Trophoblast cell (in vitro differentiated cells and primary cell): Measurements from ENCODE around the gene CNTN2.

Source experiments
- DNase-seq, 2 donors: peaks; one replicate each; pipeline ENCODE4 v3.0.0-alpha.2; 2016
- H2AFZ ChIP-seq: 2 replicates; pipeline ENCODE4 v1.6.1; 2013; ENCODE audit warnings: low read length, moderate library complexity, mild to moderate bottlenecking; ENCODE audit not compliant: insufficient read depth, poor library complexity
- H2AK5ac ChIP-seq: 2 replicates; pipeline ENCODE4 v1.6.1; 2013; ENCODE audit warnings: mild to moderate bottlenecking, low read length
- H2BK120ac ChIP-seq: 2 replicates; pipeline ENCODE4 v1.6.1; 2013; ENCODE audit warnings: low read length, mild to moderate bottlenecking, moderate library complexity; ENCODE audit not compliant: insufficient read depth, poor library complexity
- H2BK12ac ChIP-seq: 2 replicates; pipeline ENCODE4 v1.6.1; 2013; ENCODE audit warnings: mild to moderate bottlenecking, low read length, moderate library complexity
- H2BK5ac ChIP-seq: 2 replicates; pipeline ENCODE4 v1.6.1; 2013; ENCODE audit warnings: low read length, low read depth, moderate library complexity, mild to moderate bottlenecking; ENCODE audit not compliant: poor library complexity
- H3K14ac ChIP-seq: 2 replicates; pipeline ENCODE4 v1.6.1; 2013; ENCODE audit warnings: mild to moderate bottlenecking, low read length
- H3K18ac ChIP-seq: 2 replicates; pipeline ENCODE4 v1.6.1; 2013; ENCODE audit warnings: mild to moderate bottlenecking, low read length
- H3K23ac ChIP-seq: 2 replicates; pipeline ENCODE4 v1.6.1; 2013; ENCODE audit warnings: low read length
- H3K27ac ChIP-seq: 2 replicates; pipeline ENCODE4 v1.5.1; 2013; ENCODE audit warnings: low read depth, mild to moderate bottlenecking, inconsistent platforms, low read length, moderate library complexity
- H3K27me3 ChIP-seq: 2 replicates; pipeline ENCODE4 v1.6.1; 2013; ENCODE audit warnings: inconsistent platforms, mild to moderate bottlenecking, low read length, moderate library complexity; ENCODE audit not compliant: insufficient read depth
- H3K36me3 ChIP-seq, 2 experiments: 1 replicate in 1 of 2; 2 replicates in 1 of 2; pipeline ENCODE4 v1.6.1; 2013; ENCODE audit warnings: low read length in 2 of 2, mild to moderate bottlenecking in 2 of 2, moderate library complexity in 1 of 2; ENCODE audit not compliant: insufficient read depth in 2 of 2, control insufficient read depth in 1 of 2
- H3K4ac ChIP-seq: 2 replicates; pipeline ENCODE4 v1.6.1; 2013; ENCODE audit warnings: low read depth, mild to moderate bottlenecking, low read length, moderate library complexity
- H3K4me1 ChIP-seq, 2 experiments: 1 replicate in 1 of 2; 2 replicates in 1 of 2; pipeline ENCODE4 v1.6.1; 2013; ENCODE audit warnings: low read length in 2 of 2, mild to moderate bottlenecking in 2 of 2, moderate library complexity in 1 of 2; ENCODE audit not compliant: insufficient read depth in 2 of 2, control insufficient read depth in 1 of 2
- H3K4me2 ChIP-seq: 2 replicates; pipeline ENCODE4 v1.6.1; 2013; ENCODE audit warnings: inconsistent platforms, mild to moderate bottlenecking, low read length, moderate library complexity
- H3K4me3 ChIP-seq: 2 replicates; pipeline ENCODE4 v1.5.1; 2013; ENCODE audit warnings: mild to moderate bottlenecking, low read depth, low read length, inconsistent platforms
- H3K79me1 ChIP-seq: one replicate; pipeline ENCODE4 v1.6.1; 2013; ENCODE audit warnings: low read length
- H3K79me2 ChIP-seq: 2 replicates; pipeline ENCODE4 v1.6.1; 2013; ENCODE audit warnings: low read length, mild to moderate bottlenecking; ENCODE audit not compliant: control insufficient read depth, insufficient read depth, poor library complexity
- H3K9ac ChIP-seq: 2 replicates; pipeline ENCODE4 v1.6.1; 2013; ENCODE audit warnings: mild to moderate bottlenecking, low read length
- H3K9me3 ChIP-seq: 2 replicates; pipeline ENCODE4 v1.6.1; 2013; ENCODE audit warnings: low read depth, mild to moderate bottlenecking, control low read depth, inconsistent platforms, low read length; ENCODE audit not compliant: insufficient read depth
- H4K12ac ChIP-seq: 2 replicates; pipeline ENCODE4 v1.6.1; 2013; ENCODE audit warnings: low read depth, mild to moderate bottlenecking, low read length, moderate library complexity
- H4K8ac ChIP-seq: 2 replicates; pipeline ENCODE4 v1.6.1; 2013; ENCODE audit warnings: low read depth, mild to moderate bottlenecking, low read length, moderate library complexity
- H4K91ac ChIP-seq: one replicate; pipeline ENCODE4 v1.6.1; 2013; ENCODE audit warnings: low read depth, mild to moderate bottlenecking, low read length, moderate library complexity
- WGBS: extraction: QIAGEN DNeasy Blood & Tissue Kit; methylation state at CpG from one replicate; pipeline ENCODE4 v1.1.7; 2013; ENCODE audit warnings: missing lambda C conversion rate; ENCODE audit not compliant: insufficient read length, insufficient coverage; ENCODE audit errors: extremely low coverage; 5-methylcytosine and 5-hydroxymethylcytosine counted together

CNTN2 gene

GRCh38 chr1:205095422-205095821, 52.4 kb downstream of the CNTN2 start:
- H3K4ac ChIP-seq: no peak overlapping the region
- H3K4me1 ChIP-seq: no peaks in the 10 kb centered on the region
- no peak overlapping the region for H3K14ac ChIP-seq
- H3K4me3 ChIP-seq: no peak overlapping the region
- no peak overlapping the region for H4K91ac ChIP-seq
- H3K36me3 ChIP-seq: peaks cover 23 to 39% of the 10 kb centered on the region in 2 experiments
- no peak overlapping the region for H2BK5ac ChIP-seq
- DNase-seq: no peak
- no peak overlapping the region for H3K18ac ChIP-seq
- no peak overlapping the region for H2BK120ac ChIP-seq
- no peak overlapping the region for H4K12ac ChIP-seq
- H3K27me3 ChIP-seq: no peaks in the 10 kb centered on the region
- H3K9ac ChIP-seq: no peak overlapping the region
- no peak overlapping the region for H3K27ac ChIP-seq
- no peak overlapping the region for H3K23ac ChIP-seq
- H3K79me1 ChIP-seq: no peaks in the 10 kb centered on the region
- H3K9me3 ChIP-seq: no peaks in the 10 kb centered on the region
- no peak overlapping the region for H3K4me2 ChIP-seq
- H4K8ac ChIP-seq: no peak overlapping the region
- H2AFZ ChIP-seq: no peak overlapping the region
- no peak overlapping the region for H2AK5ac ChIP-seq
- H2BK12ac ChIP-seq: no peak overlapping the region
- no peaks in the 10 kb centered on the region for H3K79me2 ChIP-seq

- H2BK120ac ChIP-seq: no peak overlapping the region
- no peaks in the 10 kb centered on the region for H3K4me1 ChIP-seq
- no peak overlapping the region for H3K27ac ChIP-seq
- no peaks in the 10 kb centered on the region for H3K79me2 ChIP-seq
- H4K12ac ChIP-seq: no peak overlapping the region
- H2AFZ ChIP-seq: no peak overlapping the region
- DNase-seq: no peak
- no peaks in the 10 kb centered on the region for H3K27me3 ChIP-seq
- H3K4me2 ChIP-seq: no peak overlapping the region
- H3K79me1 ChIP-seq: no peaks in the 10 kb centered on the region
- no peak overlapping the region for H2BK5ac ChIP-seq
- H3K23ac ChIP-seq: no peak overlapping the region
- H3K14ac ChIP-seq: no peak overlapping the region
- no peak overlapping the region for H3K9ac ChIP-seq
- no peak overlapping the region for H3K4ac ChIP-seq
- no peak overlapping the region for H3K18ac ChIP-seq
- H4K8ac ChIP-seq: no peak overlapping the region
- no peak overlapping the region for H3K4me3 ChIP-seq
- no peak overlapping the region for H2BK12ac ChIP-seq
- peaks cover 25 to 37% of the 10 kb centered on the region in 2 experiments for H3K36me3 ChIP-seq
- H3K9me3 ChIP-seq: no peaks in the 10 kb centered on the region
- H2AK5ac ChIP-seq: no peak overlapping the region
- no peak overlapping the region for H4K91ac ChIP-seq
These were observed 55.2 kb downstream of the CNTN2 start for GRCh38 chr1:205098242-205098641.

GRCh38 chr1:205102404-205102803, 59.4 kb downstream of the CNTN2 start:
- H2AK5ac ChIP-seq: no peak overlapping the region
- no peak overlapping the region for H3K23ac ChIP-seq

GRCh38 chr1:205107327-205107726, 64.3 kb downstream of the CNTN2 start:
- Histone ChIP-seq H3K14ac (no peak overlapping the region), H3K36me3 (peaks cover 21 to 25% of the 10 kb centered on the region in 2 experiments), H4K91ac (no peak overlapping the region), H3K4me2 (no peak overlapping the region), H3K27me3 (no peaks in the 10 kb centered on the region), H3K79me2 (no peaks in the 10 kb centered on the region), H2AK5ac (no peak overlapping the region), H2BK12ac (no peak overlapping the region), H4K12ac (no peak overlapping the region), H3K9me3 (no peaks in the 10 kb centered on the region), H3K79me1 (no peaks in the 10 kb centered on the region), H2AFZ (no peak overlapping the region), H3K9ac (no peak overlapping the region), H3K4ac (no peak overlapping the region), H3K23ac (no peak overlapping the region), H3K18ac (no peak overlapping the region), H3K27ac (no peak overlapping the region), H2BK5ac (no peak overlapping the region), H4K8ac (no peak overlapping the region), H3K4me1 (no peaks in the 10 kb centered on the region), H3K4me3 (no peak overlapping the region), H2BK120ac (no peak overlapping the region)
- WGBS: no CpG with 5 or more reads among the region's 4 CpGs
- no peak for DNase-seq

More at GRCh38 chr1:205102404-205102803, 59.4 kb downstream of the CNTN2 start:
- H3K4me3 ChIP-seq: no peak overlapping the region
- no peak overlapping the region for H3K9ac ChIP-seq
- H4K8ac ChIP-seq: no peak overlapping the region
- H3K14ac ChIP-seq: no peak overlapping the region
- H3K36me3 ChIP-seq: peaks cover 25 to 40% of the 10 kb centered on the region in 2 experiments
- no peaks in the 10 kb centered on the region for H3K79me1 ChIP-seq
- no peak overlapping the region for H2BK5ac ChIP-seq
- WGBS: no CpG with 5 or more reads among the region's 3 CpGs
- no peaks in the 10 kb centered on the region for H3K27me3 ChIP-seq
- H3K79me2 ChIP-seq: no peaks in the 10 kb centered on the region
- no peak overlapping the region for H2BK12ac ChIP-seq
- no peak overlapping the region for H4K91ac ChIP-seq
- H2AFZ ChIP-seq: no peak overlapping the region
- H3K4ac ChIP-seq: no peak overlapping the region
- H3K4me1 ChIP-seq: no peaks in the 10 kb centered on the region
- H3K27ac ChIP-seq: no peak overlapping the region
- H3K18ac ChIP-seq: no peak overlapping the region
- H4K12ac ChIP-seq: no peak overlapping the region
- H3K9me3 ChIP-seq: no peaks in the 10 kb centered on the region
- no peak overlapping the region for H2BK120ac ChIP-seq
- H3K4me2 ChIP-seq: no peak overlapping the region
- no peak for DNase-seq
